GM10847 (cell line): ENCODE measurements around the gene LSM10.

Experiments used
- POLR2A ChIP-seq: IDR thresholded peaks from 2 replicates; pipeline ENCODE4 v1.6.1; 2011; ENCODE audit not compliant: insufficient read length; ENCODE audit errors: extremely low read depth

Gene LSM10

GRCh38 chr1:36397378-36398230 lies at the start of gene LSM10:
Gene LSM10, minus strand, starts transcription at chr1:36397908. Its CDS starts 3,779 bp downstream, at chr1:36394129.
- peak; percentile 78 for TF ChIP-seq POLR2A

GRCh38 chr1:36447450-36447849 lies 49.7 kb upstream of the LSM10 start:
- no peak for TF ChIP-seq POLR2A

GRCh38 chr1:36446746-36447145 lies 49.0 kb upstream of the LSM10 start:
- no peak for TF ChIP-seq POLR2A

- TF ChIP-seq POLR2A: no peak
These were observed 48.6 kb upstream of the LSM10 start for GRCh38 chr1:36446271-36446670.

- no peak for TF ChIP-seq POLR2A
These were observed 45.6 kb upstream of the LSM10 start for GRCh38 chr1:36443297-36443696.

GRCh38 chr1:36442337-36442736 lies 44.6 kb upstream of the LSM10 start:
- TF ChIP-seq POLR2A: no peak

- no peak for TF ChIP-seq POLR2A
These were observed 42.9 kb upstream of the LSM10 start for GRCh38 chr1:36440646-36441045.

GRCh38 chr1:36440044-36440443 lies 42.3 kb upstream of the LSM10 start:
- TF ChIP-seq POLR2A: no peak

GRCh38 chr1:36438715-36439114 lies 41.0 kb upstream of the LSM10 start:
- TF ChIP-seq POLR2A: no peak

GRCh38 chr1:36436821-36437220 lies 39.1 kb upstream of the LSM10 start:
- no peak for TF ChIP-seq POLR2A

GRCh38 chr1:36433102-36433501 lies 35.4 kb upstream of the LSM10 start:
- no peak for TF ChIP-seq POLR2A

- no peak for TF ChIP-seq POLR2A
These were observed 34.9 kb upstream of the LSM10 start for GRCh38 chr1:36432616-36433015.

- TF ChIP-seq POLR2A: no peak
These were observed 28.1 kb upstream of the LSM10 start for GRCh38 chr1:36425791-36426190.

GRCh38 chr1:36421649-36422048 lies 23.9 kb upstream of the LSM10 start:
- no peak for TF ChIP-seq POLR2A

- no peak for TF ChIP-seq POLR2A
These were observed 23.2 kb upstream of the LSM10 start for GRCh38 chr1:36420836-36421317.

GRCh38 chr1:36420409-36420808 lies 22.7 kb upstream of the LSM10 start:
- no peak for TF ChIP-seq POLR2A

- no peak for TF ChIP-seq POLR2A
These were observed 21.9 kb upstream of the LSM10 start for GRCh38 chr1:36419569-36419968.

GRCh38 chr1:36419140-36419539 lies 21.4 kb upstream of the LSM10 start:
- no peak for TF ChIP-seq POLR2A

GRCh38 chr1:36417931-36418330 lies 20.2 kb upstream of the LSM10 start:
- no peak for TF ChIP-seq POLR2A
